ENCODE measurements around the gene NAMPT.
A peak's percentile ranks its signal among the peaks of the same experiment; 100 is the strongest.
"Not testable (repeated sequence)": the region's sequence is repeated elsewhere in the genome, so short reads cannot be mapped to it uniquely, and the experiment has no call there.

Gene NAMPT

GRCh38 chr7:106298631-106299030 is 13.8 kb upstream of the NAMPT start:
- DNase-seq, result not testable (repeated sequence)

DNA sequence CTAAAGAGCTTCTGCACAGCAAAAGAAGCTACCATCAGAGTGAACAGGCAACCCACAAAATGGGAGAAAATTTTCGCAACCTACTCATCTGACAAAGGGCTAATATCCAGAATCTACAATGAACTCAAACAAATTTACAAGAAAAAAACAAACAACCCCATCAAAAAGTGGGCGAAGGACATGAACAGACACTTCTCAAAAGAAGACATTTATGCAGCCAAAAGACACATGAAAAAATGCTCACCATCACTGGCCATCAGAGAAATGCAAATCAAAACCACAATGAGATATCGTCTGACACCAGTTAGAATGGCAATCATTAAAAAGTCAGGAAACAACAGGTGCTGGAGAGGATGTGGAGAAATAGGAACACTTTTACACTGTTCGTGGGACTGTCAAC is 13.4 kb upstream of the NAMPT start:
- not testable (repeated sequence) for DNase-seq

GRCh38 chr7:106294334-106294733 is 9.6 kb upstream of the NAMPT start:
- DNase-seq, result no peak

DNA sequence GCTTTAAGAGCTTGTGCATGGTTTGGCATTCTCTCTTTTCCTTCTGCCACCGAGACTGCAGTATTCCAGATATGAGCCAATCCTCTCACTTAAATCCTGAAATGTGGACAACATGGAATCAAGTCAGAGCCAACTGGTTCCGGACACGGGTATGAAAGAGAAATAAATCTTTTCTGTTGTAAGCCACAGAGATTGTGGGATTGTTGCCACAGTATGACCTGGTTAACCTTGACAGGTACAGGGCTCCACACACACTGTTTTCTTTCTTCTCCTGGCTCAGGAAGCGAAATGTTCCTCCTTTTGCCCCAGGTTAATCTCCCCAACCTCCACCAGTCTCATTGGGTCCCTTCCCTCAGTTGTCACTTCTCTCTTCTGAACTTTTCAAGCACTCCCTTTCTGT is 6.5 kb upstream of the NAMPT start:
- DNase-seq, result no peak

DNA sequence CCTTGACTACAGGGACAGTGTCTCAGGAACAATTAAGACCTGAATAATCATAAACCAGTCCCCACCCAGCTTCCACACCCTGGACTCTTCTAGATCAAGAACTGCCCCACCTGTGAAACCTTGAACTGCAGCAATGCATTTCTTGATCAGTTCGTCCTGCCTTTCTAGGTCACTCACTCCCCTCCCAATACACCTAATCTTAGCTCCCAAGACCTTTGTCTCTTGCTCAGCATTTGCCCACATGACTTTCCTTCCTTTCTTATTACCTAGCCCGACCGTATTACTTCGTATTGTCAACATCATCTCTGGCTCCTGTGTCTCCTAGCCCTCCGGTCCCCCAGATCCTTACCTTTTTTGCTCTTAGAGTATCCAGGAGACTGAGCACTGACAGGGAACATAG is 5.5 kb upstream of the NAMPT start:
- no peak for DNase-seq

DNA sequence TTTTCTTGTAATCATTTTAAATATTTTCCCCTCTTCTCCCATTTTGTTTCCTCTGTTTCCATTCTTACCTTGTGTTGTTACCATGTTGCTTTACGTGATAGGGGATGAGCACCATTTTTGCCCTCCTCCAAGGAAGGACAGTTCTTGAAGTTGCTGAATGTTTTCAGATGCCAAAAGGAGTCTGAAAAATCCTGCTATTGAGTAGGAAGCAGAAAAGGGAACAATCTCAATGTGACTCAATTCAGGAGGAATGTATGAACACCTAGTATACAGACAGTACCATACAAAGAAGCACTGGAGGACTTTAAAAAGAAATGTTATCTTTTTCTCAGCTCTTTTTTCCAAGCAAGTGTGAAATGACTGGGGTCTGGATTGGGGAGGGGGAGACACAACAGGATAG is 5.1 kb upstream of the NAMPT start:
- no peak for DNase-seq

GRCh38 chr7:106288263-106288662 is 3.5 kb upstream of the NAMPT start:
- no peak for DNase-seq

GRCh38 chr7:106287786-106288185 is 3.0 kb upstream of the NAMPT start:
- no peak for DNase-seq

- no peak for DNase-seq
Measured at GRCh38 chr7:106285855-106286492, 1.2 kb upstream of the NAMPT start.

DNA sequence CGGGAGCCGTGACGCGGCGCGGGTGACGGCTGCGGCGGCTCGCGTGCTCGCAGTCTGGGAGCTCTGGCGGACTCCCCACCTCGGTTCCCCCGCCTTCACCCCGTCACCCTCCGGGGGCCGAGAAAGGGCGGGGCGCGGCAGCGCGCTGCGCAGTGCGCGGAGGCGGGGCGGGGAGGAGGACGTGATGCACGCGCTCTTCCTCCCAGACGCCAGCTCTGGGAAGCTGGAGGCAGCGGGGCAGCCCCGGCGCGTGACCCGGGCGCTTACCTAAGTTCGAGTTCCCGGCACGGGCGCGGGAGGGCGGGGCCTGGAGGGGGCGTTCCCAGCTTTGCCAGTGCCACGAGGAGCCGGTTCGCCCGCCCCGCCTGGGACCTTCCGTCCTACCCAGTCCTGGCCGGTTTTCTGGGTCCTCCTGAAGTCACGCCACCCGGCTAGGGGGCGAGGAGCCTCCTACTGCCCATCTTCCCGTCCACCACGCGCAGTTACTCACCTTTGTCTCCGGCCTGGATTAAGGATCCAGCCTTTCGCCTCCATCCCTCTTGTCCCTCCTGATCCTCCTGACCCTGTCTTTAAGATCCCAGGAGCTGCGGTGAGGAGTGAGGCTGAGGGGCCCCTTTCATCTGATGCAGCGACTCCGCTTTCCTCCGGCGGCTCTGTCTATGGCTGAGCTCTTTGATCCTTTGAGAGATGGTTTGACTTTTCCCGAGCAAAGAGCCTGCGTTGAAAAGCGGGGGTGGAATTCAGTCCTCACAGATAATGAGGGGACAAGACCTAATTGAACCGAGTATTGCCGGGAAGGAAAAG is 470 bp upstream of the NAMPT start:
- peak; percentile 92 for DNase-seq

DNA sequence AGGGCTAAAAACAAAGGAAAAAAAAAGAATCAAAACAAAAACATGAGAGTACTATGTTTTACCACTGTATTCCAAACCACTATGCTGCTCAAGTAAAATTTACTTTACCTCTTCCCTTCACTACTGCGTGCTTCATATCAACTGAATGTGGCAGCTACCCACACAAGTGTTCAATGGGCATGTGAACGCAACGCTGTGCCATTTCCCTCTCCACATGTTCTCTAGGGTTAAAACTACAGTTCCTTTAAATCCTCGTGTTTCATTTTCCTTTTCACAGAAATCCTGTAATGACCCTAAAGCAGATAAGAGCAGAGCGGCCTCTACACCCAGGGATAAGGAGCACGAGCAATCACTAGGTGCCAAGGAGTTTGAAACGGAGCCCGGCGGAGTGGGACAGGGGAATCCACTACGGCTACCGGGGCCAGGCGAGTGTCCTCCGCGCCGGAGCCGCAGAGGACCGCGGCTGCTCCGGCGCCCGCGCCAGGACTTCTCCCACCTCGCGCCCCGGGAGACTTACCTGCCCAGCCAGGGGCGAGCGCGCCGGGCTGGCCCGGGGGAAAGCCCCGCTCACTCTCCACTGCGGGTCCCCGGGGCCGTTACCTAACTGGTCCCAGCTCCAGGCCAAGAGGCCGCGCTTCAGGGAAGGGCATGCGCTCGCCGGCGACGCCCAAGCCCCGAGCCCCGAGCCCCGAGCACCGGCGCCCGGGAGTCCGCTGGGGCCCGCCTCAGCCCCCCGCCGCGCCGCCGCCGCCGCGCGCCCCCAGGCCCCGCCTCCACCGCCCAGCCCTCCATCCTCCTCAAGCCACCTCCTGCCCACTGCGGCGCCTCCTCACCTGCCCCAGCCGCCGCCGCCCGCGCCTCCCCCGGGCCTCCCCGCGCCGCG is 711 bp downstream of the NAMPT start:
- DNase-seq, result peak; percentile 3

DNA sequence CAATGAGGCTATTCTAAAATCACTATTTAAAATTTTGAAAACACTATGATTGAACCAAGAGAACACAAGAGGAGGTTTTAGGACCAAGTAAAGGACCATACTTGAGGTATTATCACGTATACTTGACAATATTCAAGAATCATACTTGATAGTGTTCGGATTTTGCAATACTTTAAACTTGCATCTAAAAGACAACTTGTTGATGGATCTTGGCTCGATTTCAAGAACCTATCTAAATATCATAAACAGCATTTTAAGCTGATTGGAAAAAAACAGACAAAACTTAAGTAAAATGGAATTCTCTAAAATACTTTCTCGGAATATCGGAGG is 1.3 kb downstream of the NAMPT start:
- DNase-seq, result no peak

GRCh38 chr7:106282852-106283251 is 1.9 kb downstream of the NAMPT start:
- DNase-seq, result no peak

DNA sequence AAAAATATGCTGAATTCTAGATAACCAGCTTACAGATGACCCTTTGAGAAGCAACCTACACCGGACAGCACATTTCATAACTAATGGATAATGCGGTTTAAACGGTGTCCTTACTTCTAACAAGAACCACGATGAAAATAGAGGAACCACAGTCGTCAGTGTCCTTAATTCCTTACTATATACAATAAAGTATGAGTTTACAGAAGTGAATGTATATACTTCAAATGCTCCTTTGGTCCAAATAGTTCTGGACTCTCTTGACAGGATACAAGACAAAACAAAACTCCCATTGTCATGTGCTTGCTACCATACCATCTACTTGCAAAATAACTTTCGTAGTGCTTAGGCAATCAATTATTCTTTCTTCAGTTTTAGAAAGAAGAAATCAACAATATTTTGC is 2.4 kb downstream of the NAMPT start:
- DNase-seq, result no peak

DNA sequence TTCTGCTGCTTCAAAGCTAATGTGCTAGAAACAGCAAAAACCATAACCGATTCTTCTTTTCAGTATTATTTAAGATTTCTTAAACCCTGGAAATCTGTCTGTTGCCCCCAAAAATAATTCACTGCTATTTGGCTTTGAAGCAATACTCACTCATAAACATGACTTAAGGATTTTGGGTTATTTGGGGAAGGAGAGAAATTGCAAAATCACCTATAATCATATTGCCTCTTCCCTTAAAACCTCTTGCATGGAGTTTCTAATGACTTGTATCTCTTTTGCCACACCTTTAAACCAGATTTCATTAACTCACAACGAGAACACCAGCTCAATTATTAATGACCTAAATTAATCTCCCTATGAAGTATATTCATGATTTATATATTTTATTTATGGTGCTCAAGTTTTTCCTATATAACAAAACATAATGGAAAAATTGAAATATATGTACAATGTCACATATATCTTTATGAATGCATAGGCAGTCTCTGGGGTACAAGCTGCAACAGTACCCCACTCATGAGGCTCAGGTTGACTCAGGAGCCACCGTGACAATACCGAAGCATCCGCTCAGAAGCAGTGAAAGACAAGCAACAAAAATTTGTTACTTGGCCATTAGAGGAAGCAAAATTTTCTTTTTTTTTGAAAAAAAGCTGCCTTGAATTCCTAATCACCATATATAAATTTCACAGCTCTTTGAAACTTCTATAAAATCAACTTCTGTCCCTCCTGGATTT is 3.0 kb downstream of the NAMPT start:
- no peak for DNase-seq

DNA sequence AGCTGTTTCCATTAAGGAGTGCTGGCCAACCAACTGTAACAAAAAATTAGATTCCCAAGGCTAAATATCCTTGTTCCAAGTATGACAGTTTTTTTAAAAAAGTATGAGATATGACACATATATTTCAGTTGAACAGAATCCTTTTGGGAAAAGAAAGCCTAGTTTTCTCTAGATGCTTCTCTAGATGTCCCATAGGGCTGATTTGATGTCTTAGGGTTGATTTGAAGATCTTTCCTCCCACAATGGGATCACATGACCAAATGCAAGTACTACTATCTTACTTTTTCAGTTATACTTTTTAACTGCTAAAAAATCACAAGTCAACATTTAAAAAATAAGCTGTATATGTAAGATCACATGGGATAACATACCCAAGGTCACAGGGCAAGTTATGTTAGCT is 3.7 kb downstream of the NAMPT start:
- no peak for DNase-seq

DNA sequence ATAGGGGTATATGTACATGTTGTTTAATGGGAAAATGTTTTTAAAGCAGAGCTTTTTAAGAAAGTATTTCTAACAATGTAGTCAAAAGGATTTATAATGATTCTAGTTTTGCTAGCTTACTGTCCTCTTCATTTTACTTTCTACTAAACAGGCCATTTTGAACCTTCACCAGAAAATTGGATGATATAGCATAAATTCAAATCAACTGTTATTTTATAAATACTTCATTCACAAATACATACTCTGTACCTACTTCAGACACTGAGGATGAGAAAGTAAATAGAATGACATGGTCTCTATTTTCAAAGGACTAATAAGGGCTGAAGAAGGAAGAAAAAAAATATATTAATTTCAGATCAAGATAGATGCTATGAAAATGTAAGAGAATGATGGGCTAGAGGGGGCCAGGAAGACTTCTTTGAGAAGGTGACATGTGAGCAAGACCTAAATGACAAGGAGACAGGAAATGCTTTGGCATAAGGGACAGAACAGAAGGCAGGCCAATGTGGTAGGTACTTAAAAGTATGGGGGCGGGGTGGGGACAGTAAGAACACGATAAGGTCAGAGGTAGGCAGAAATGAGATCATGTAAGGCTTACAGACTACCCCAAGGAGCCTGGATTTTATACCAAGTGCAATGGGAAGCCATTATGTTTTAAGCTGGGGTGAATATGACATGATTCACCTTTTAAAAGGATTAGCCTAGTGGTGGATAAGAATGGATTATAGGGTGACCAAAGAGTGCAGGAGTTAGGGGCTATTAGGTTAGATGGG is 5.2 kb downstream of the NAMPT start:
- DNase-seq, result no peak

DNA sequence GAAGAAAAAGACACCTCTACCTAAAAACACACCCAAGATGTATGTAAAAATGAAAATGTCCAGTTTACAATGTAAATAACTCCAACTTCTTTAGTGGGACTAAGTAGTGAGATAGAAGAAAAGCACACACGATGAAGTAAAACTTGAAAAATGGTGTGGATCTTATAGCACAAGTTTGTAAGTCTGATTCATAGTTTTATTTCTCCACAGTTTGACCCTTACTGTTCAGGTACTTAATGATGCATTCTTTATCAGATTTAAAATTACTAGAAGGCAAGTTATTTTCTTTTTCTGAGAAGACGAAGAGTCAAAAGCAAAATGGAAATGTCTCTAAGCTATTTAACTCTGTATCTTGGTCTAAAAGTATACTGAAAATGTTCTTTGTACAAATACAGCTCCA is 6.1 kb downstream of the NAMPT start:
- no peak for DNase-seq

GRCh38 chr7:106277976-106278375 is 6.8 kb downstream of the NAMPT start:
- no peak for DNase-seq

GRCh38 chr7:106276513-106276912 is 8.3 kb downstream of the NAMPT start:
- no peak for DNase-seq

DNA sequence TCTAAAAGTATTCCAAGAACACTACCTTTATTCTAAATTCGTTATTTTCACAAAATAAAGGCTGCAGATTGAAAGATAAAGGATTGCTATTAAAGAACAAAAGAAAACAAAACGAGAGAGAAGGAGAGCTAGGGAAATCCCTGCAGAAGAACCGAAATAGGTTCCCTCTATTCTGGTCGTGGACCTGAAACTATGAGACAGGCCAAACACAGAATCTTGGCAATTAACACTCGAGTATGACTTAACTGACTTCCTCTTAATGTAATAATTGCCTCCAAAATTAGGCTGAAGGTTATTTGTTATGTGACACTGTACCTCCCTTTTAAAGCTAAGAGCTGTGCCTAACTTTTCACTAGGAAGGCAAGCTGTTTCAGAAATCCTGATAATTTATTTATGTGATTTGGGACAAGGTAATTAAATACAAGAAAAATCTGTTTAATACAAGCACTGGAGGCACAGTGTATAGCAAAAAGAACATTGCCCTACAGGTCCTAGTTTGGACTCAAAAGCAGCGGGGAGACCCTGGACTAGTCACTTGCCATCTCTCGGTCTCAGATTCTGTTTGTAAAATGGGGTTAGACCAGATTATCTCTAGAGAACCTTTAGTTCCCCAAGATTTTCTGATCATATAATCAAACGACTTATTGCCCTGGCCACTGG is 11.6 kb downstream of the NAMPT start:
- DNase-seq, result no peak
